ENCODE results near the gene RASAL3.

The RASAL3 gene

GRCh38 chr19:15448778-15449619 is 15.3 kb downstream of the RASAL3 start:
- in situ Hi-C loops (cut with HindIII; ENCODE audit: low sequenced_read_pairs): no loop called here
- H3K4me3 ChIP-seq (ENCODE audit: low read depth, low read length): peak overlapping the region; percentile 70

DNA sequence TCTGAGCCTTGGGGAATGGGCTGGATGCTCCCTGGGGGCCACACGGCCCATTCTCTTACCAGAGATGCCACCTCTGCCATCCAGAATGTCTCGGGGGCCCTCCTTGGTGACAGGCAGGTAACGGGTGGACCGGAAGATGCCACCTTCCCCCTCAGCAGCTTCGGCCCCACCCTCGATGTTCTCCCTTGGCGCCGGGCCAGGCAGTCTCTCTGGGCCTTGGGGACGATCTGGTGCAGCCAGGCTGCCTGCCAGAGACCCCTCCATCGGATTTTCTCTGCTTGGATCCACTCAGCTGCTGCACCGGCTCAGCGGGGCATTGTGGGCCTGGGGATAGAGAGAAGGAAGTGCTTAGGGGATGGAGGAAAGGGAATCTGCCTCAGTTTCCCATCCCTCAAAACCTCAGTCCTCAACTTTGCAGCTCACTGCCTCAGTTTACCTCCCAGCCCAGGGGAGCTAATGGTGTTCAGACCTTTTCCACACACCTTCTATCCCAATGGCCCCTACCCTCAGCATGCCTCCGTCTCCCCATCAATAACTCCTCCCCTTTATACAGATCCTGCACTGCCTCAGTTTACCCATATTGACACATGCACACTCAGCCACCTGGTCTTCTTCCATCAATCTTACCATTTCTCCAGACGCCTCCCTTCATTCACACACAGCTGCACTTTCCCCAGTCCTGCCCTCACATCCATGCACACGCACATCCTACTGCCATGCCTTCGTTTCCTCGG is 16.1 kb downstream of the RASAL3 start:
- in situ Hi-C loops (cut with HindIII; ENCODE audit: low sequenced_read_pairs): no loop called here
- DNase-seq (ENCODE audit: low read depth): no peak
- peak overlapping the region; percentile 70 for H3K4me3 ChIP-seq (ENCODE audit: low read depth, low read length)
- TF ChIP-seq CTCF (IDR thresholded peaks at IDR 0.05; ENCODE audit: low read depth, low read length, missing control alignments): no peak

More at GRCh38 chr19:15448778-15449619, 15.3 kb downstream of the RASAL3 start:
- no peak for DNase-seq (ENCODE audit: low read depth)
- no peak for TF ChIP-seq CTCF (IDR thresholded peaks at IDR 0.05; ENCODE audit: low read depth, low read length, missing control alignments)

DNA sequence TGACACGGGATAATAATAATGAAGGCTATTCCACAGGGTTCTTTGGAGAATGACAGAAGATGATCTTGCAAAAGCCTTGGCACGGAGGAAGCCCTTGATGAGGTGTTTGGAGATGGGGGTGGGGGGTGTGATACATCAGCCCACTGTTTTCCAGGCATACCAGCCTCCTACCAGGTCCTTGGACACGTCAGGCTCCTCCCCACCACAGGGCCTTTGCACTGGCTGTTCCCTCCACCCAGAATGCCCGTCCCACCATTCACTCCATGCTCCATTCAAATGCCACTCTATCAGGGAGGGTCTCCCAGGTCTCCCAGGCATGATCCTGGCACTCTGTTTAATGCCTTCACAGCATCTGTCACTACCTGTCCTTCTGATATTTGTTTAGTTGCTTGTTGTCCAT is 17.3 kb downstream of the RASAL3 start:
- TF ChIP-seq CTCF (IDR thresholded peaks at IDR 0.05; ENCODE audit: low read depth, low read length, missing control alignments): no peak
- in situ Hi-C loops (cut with HindIII; ENCODE audit: low sequenced_read_pairs): no loop called here

GRCh38 chr19:15445807-15446376 is 18.5 kb downstream of the RASAL3 start:
- no peak for DNase-seq (ENCODE audit: low read depth)
- in situ Hi-C loops (cut with HindIII; ENCODE audit: low sequenced_read_pairs): no loop called here
- H3K4me3 ChIP-seq (ENCODE audit: low read depth, low read length): no peak overlapping the region
- no peak for TF ChIP-seq CTCF (IDR thresholded peaks at IDR 0.05; ENCODE audit: low read depth, low read length, missing control alignments)

More for the DNA sequence above, 17.3 kb downstream of the RASAL3 start:
- H3K4me3 ChIP-seq (ENCODE audit: low read depth, low read length): no peak overlapping the region
- no peak for DNase-seq (ENCODE audit: low read depth)

DNA sequence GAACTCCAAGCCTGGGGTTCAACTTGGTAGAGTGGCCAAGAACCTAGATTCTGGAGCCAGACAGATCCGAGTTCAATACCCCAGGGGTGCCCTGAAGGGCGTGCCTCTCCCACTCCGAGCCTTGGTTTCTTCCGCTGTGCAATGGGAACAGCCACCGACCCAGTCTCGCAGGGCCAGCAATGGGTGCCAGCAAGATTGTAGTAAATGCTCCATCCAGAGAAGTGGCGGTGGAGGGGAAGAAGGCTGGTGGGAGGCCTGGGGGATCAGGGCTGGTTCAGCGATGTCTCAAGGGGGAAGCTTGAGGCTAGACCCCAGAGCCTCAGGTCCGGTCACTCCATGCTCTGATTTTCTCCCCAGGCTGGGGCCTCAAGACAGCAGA is 19.1 kb downstream of the RASAL3 start:
- TF ChIP-seq CTCF (IDR thresholded peaks at IDR 0.05; ENCODE audit: low read depth, low read length, missing control alignments): no peak
- DNase-seq (ENCODE audit: low read depth): no peak
- in situ Hi-C loops (cut with HindIII; ENCODE audit: low sequenced_read_pairs): no loop called here
- H3K4me3 ChIP-seq (ENCODE audit: low read depth, low read length): no peak overlapping the region

DNA sequence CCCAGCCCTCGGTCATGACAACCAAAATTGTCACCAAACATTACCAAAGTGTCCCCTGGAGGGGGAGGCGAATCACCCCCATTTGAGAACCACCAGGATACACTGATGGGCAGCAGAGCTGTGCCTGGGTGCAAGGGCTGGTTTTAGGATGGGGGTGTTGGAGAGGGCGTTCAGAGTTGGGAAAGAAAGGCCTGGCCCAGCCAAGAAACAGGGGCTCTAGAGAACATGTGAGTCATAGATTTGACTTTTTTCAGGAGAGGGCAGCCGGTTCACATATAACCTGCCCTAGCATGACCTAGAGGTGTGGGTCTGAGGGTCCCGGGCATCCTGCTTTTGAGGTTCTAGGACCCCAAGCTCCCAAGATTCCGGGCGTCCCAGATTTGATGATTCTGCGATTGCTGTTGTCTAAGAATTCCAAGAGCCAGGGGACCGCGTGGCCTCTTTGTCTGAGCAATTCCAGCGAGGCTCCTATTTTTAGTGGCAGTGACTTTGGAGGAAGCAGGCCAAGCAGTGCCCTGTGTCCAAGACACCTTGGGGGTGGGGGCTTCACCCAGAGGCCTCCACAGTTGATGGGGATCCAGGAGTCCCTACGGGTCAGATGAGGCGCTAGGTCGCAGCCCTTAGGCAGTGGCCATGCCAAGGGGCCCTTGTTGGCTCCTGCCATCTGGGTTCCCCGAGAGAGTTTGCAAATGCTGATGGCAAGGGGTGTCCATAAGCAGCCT is 19.7 kb downstream of the RASAL3 start:
- in situ Hi-C loops (cut with HindIII; ENCODE audit: low sequenced_read_pairs): no loop called here
- no peak for TF ChIP-seq CTCF (IDR thresholded peaks at IDR 0.05; ENCODE audit: low read depth, low read length, missing control alignments)
- no peak overlapping the region for H3K4me3 ChIP-seq (ENCODE audit: low read depth, low read length)
- no peak for DNase-seq (ENCODE audit: low read depth)
